K562 (cell line): ENCODE data around the gene GMDS. TPM values are rescaled to one million over a fixed set of nuclear protein-coding genes. Genes with fewer than 3 reads are reported as not detected.

ENCODE experiments used
- ATAC-seq: fragments of 200-7000 bp; cut with Tn5 transposase; 3 replicates; pipeline ENCODE4 v1.9.1; 2020; ENCODE audit warnings: moderate library complexity
- BruUV-seq: library from RNA; stranded (reverse); fragments of 400-500 nt; replicated peaks from 2 replicates; lab custom pipeline; 2021; lab: Mats Ljungman, UMichigan
- CTCF ChIA-PET: fragments of 300-600 bp; formaldehyde crosslinking; extraction: SDS; loops from one replicate; lab custom pipeline; 2021; ENCODE audit warnings: low intra/inter-chr PET ratio; lab: Yijun Ruan, JAX
- POLR2A ChIA-PET: fragments of 300-600, 350-650 bp; sonication (Branson Sonifier 250); formaldehyde crosslinking; extraction: SDS; loops from one replicate; lab custom pipeline; 2021; ENCODE audit warnings: antibody characterized with exemption, inconsistent platforms; lab: Yijun Ruan, JAX
- DNase-seq, 4 experiments: peaks; one replicate each; pipeline versions ENCODE4 v3.0.0 to v3.0.0-alpha.2; 2011 to 2018; ENCODE audit warnings: low spot score in 3 of 4, mixed read lengths in 3 of 4; ENCODE audit errors: extremely low read depth in 1 of 4
- FAIRE-seq: peaks from 2 replicates; lab custom pipeline; 2011; peaks lifted over from hg19 to GRCh38; lab: Jason Lieb, UNC
- H2AFZ ChIP-seq: 2 replicates; pipeline ENCODE4 v1.6.0; 2011; ENCODE audit warnings: low read depth, low read length, control low read depth, inconsistent platforms
- H3K27ac ChIP-seq: fragments of 200-600 bp; 3 replicates; pipeline ENCODE4 v1.8.0; 2011; ENCODE audit warnings: low read depth, mild to moderate bottlenecking, control low read depth, inconsistent platforms, low read length, moderate library complexity, mixed read lengths; ENCODE audit errors: extremely low read depth
- H3K27me3 ChIP-seq, 2 experiments: fragments of 300-600 bp in 1 of 2; 2 replicates in 1 of 2; 3 replicates in 1 of 2; pipeline versions ENCODE4 v1.6.0 to v1.8.0; 2011; ENCODE audit warnings: inconsistent platforms in 2 of 2, low read length in 2 of 2, mild to moderate bottlenecking in 1 of 2, mixed read lengths in 1 of 2, moderate library complexity in 1 of 2; ENCODE audit not compliant: control insufficient read depth in 2 of 2, insufficient read depth in 2 of 2
- H3K36me3 ChIP-seq: fragments of 300-600 bp; 3 replicates; pipeline ENCODE4 v1.8.0; 2011; ENCODE audit warnings: mild to moderate bottlenecking, low read length, inconsistent platforms; ENCODE audit not compliant: control insufficient read depth, insufficient read depth
- H3K4me1 ChIP-seq, 2 experiments: fragments of 200-600 bp in 1 of 2; replicated peaks in 1 of 2; 2 replicates in 1 of 2; 3 replicates in 1 of 2; pipeline versions ENCODE4 v1.5.1 to v1.8.0; 2011; ENCODE audit warnings: inconsistent platforms in 2 of 2, low read length in 2 of 2, mild to moderate bottlenecking in 1 of 2, mixed read lengths in 1 of 2, moderate library complexity in 1 of 2; ENCODE audit not compliant: control insufficient read depth in 2 of 2, insufficient read depth in 2 of 2
- H3K4me2 ChIP-seq: 2 replicates; pipeline ENCODE4 v1.6.1; 2011; ENCODE audit warnings: low read length, control low read depth, inconsistent platforms, mixed read lengths; ENCODE audit not compliant: insufficient read depth
- H3K4me3 ChIP-seq: fragments of 200-600 bp; sonication (generic), shearing (Covaris generic); 2 replicates; pipeline ENCODE4 v1.5.1; 2016; ENCODE audit warnings: control low read depth, inconsistent platforms
- H3K79me2 ChIP-seq: fragments of 200-600 bp; 3 replicates; pipeline ENCODE4 v1.8.0; 2011; ENCODE audit warnings: low read length, inconsistent platforms; ENCODE audit not compliant: control insufficient read depth, insufficient read depth
- H3K9ac ChIP-seq, 2 experiments: 2 replicates each; pipeline versions ENCODE4 v1.6.0 to v1.6.1; 2011; ENCODE audit warnings: low read depth in 2 of 2, low read length in 2 of 2, control low read depth in 1 of 2, inconsistent platforms in 1 of 2, mild to moderate bottlenecking in 1 of 2, mixed read lengths in 1 of 2; ENCODE audit not compliant: insufficient read depth in 1 of 2
- H3K9me1 ChIP-seq: one replicate; pipeline ENCODE4 v1.6.0; 2011; ENCODE audit warnings: inconsistent platforms, mild to moderate bottlenecking, low read length, moderate library complexity; ENCODE audit not compliant: control insufficient read depth, insufficient read depth
- H3K9me3 ChIP-seq: replicated peaks from 2 replicates; pipeline ENCODE4 v1.5.1; 2011; ENCODE audit warnings: low read depth, low read length, inconsistent platforms; ENCODE audit not compliant: control insufficient read depth, insufficient read depth
- H4K20me1 ChIP-seq: replicated peaks from 2 replicates; pipeline ENCODE4 v1.6.1; 2011; ENCODE audit warnings: low read length, inconsistent platforms, mixed read lengths; ENCODE audit not compliant: control insufficient read depth, insufficient read depth
- ARID1B ChIP-seq: fragments of 450-650 bp; IDR thresholded peaks from 2 replicates; pipeline ENCODE4 v1.6.1; 2016; ENCODE audit warnings: antibody characterized with exemption, mild to moderate bottlenecking, inconsistent platforms
- BRF1 ChIP-seq: IDR thresholded peaks from 3 replicates; pipeline ENCODE4 v1.6.1; 2011; ENCODE audit warnings: borderline replicate concordance, mild to moderate bottlenecking; ENCODE audit not compliant: insufficient read length; ENCODE audit errors: extremely low read depth
- KAT8 ChIP-seq: fragments of 450-650 bp; IDR thresholded peaks from 2 replicates; pipeline ENCODE4 v1.6.1; 2016; ENCODE audit warnings: low read depth, mild to moderate bottlenecking
- NRF1 ChIP-seq, 2 experiments: fragments of 450-650 bp; IDR thresholded peaks in 1 of 2; conservative IDR thresholded peaks in 1 of 2; 2 replicates each; pipeline ENCODE4 v1.6.1; 2014; ENCODE audit warnings: mild to moderate bottlenecking in 2 of 2
- SP2 ChIP-seq: IDR thresholded peaks from 2 replicates; pipeline ENCODE4 v1.6.1; 2011; ENCODE audit warnings: mild to moderate bottlenecking, low read depth, low read length, moderate library complexity; ENCODE audit not compliant: poor library complexity, severe bottlenecking; ENCODE audit errors: extremely low read depth
- STAT5B ChIP-seq: fragments of 250-450 bp; sonication (Bioruptor Pico); IDR thresholded peaks from 2 replicates; pipeline ENCODE4 v1.8.0; 2021; ENCODE audit warnings: mild to moderate bottlenecking, inconsistent platforms
- TCF7L2 ChIP-seq: fragments of 150-350 bp; IDR thresholded peaks from 2 replicates; pipeline ENCODE4 v1.6.1; 2016; ENCODE audit warnings: low read depth, mild to moderate bottlenecking, low read length, moderate library complexity
- TCFL5 ChIP-seq: fragments of 250-450 bp; sonication (Bioruptor Pico); conservative IDR thresholded peaks from 2 replicates; pipeline ENCODE4 v1.6.1; 2021; ENCODE audit warnings: mild to moderate bottlenecking, moderate library complexity, matching md5 sums
- ZNF707 ChIP-seq: fragments of 250-450 bp; sonication (Bioruptor Pico); conservative IDR thresholded peaks from 2 replicates; pipeline ENCODE4 v1.8.0; 2022; ENCODE audit warnings: inconsistent platforms, mild to moderate bottlenecking, moderate library complexity
- WGBS: fragments of 100-300 bp; shearing (Covaris generic); methylation state at CpG from one replicate; pipeline ENCODE4 v1.1.6; 2016; ENCODE audit warnings: low coverage, mixed read lengths; ENCODE audit not compliant: insufficient coverage; ENCODE audit errors: missing lambda C conversion rate; 5-methylcytosine and 5-hydroxymethylcytosine counted together
- in situ Hi-C: fragments of 300-500 bp; cut with MboI; formaldehyde crosslinking; loops from 4 replicates; pipeline ENCODE4 v1.15.0; 2018; ENCODE audit warnings: inconsistent platforms, mixed read lengths
- intact Hi-C: fragments of 100-400 bp; cut with micrococcal nuclease; formaldehyde crosslinking; loops from 2 replicates; pipeline ENCODE4 v1.14.2; 2022
- polyA plus RNA-seq, 8 experiments: library from polyadenylated mRNA; depleted of rRNA in 4 of 8; stranded (reverse) in 5 of 8; unstranded in 3 of 8; fragments of >200 nt; fragmentation: Nextera tagmentation in 2 of 8; fragmentation: Illumina TruSeq in 1 of 8; extraction: Ambion mirVana in 2 of 8; extraction: Trizol in 1 of 8; gene quantifications; 2 replicates each; pipeline versions ENCODE4 v1.2.1 to v1.2.3, GENCODE V29; 2011 to 2014; ENCODE audit warnings: inconsistent platforms in 1 of 8, missing spikeins in 1 of 8
- total RNA-seq, 7 experiments: library from RNA; depleted of rRNA in 6 of 7; stranded (reverse); fragments of >200 nt in 6 of 7; fragmentation: Illumina TruSeq in 2 of 7; extraction: Trizol in 2 of 7; gene quantifications; 2 replicates each; pipeline versions ENCODE4 v1.2.1 to v1.2.3, GENCODE V29; 2011 to 2021; ENCODE audit warnings: low replicate concordance in 1 of 7
- TF ChIP-seq, protein P1 (sequence below): fragments of 250-450 bp; sonication (Bioruptor Pico); IDR thresholded peaks from 2 replicates; pipeline ENCODE4 v1.5.0; 2020; ENCODE audit warnings: mild to moderate bottlenecking, borderline replicate concordance
- TF ChIP-seq, protein P2 (sequence below), 2 experiments: IDR thresholded peaks in 1 of 2; conservative IDR thresholded peaks in 1 of 2; 2 replicates each; pipeline ENCODE4 v1.6.1; 2016; ENCODE audit warnings: low read depth in 2 of 2, mild to moderate bottlenecking in 1 of 2, missing compliant biosample characterization in 1 of 2, missing genetic modification characterization in 1 of 2, moderate library complexity in 1 of 2
- TF ChIP-seq, protein P3 (sequence below), 3 experiments: fragments of 200-800 bp in 1 of 3; fragments of 250-450 bp in 1 of 3; fragments of 450-650 bp in 1 of 3; sonication (Bioruptor Pico) in 1 of 3; sonication (Bioruptor generic) in 1 of 3; formaldehyde crosslinking in 1 of 3; IDR thresholded peaks; 2 replicates each; pipeline versions ENCODE4 v1.6.1 to v1.8.0; 2016 to 2022; ENCODE audit warnings: mild to moderate bottlenecking in 2 of 3, missing genetic modification characterization in 2 of 3, missing compliant biosample characterization in 1 of 3, moderate library complexity in 1 of 3

GMDS gene
- total and polyA plus RNA-seq, 9 of the 15 experiments (the other 6 are each of a cell fraction or from before 2014, with no cell fraction given), result 0.48 to 31.8 (median 13.4) TPM

DNA sequence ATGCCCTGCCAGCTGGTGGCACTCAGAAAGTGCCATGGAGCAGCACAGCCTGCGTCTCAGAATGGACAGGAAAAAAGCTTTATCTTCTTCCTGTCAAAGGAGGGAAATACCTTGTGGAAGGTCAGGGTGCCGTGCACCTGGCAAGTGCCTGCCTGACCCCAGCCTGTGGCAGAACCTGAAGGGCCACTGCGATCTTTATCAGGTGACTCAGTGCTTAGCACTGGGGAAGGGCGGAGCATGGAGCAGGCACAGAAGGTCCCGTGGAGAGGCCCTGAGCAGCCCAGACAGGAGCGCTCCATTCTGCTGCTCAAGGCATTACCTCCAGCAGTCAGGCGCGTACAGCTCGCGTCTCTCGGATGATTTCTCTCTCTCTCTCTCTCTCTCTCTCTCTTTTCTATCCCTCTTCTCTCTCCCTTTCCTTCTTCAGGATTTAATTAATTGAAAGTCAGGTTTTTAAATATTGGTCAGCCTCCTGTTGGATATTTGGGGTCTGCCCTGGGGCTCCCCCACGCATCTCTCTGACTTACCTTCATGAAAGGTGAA is 604.0 kb downstream of the GMDS start:
- intact Hi-C loops, result no loop called here
- H3K9me1 ChIP-seq, result no peaks in the 10 kb centered on the region
- H3K9ac ChIP-seq, result no peak overlapping the region
- BruUV-seq, result no TSS peak
- ATAC-seq, result peak; percentile 73
- no peak overlapping the region for H3K4me3 ChIP-seq
- H3K4me1 ChIP-seq, result peaks cover 0 to 8% of the 10 kb centered on the region in 2 experiments; a peak in 1 of 5 replicates
- 2% methylated on average over 12 of the region's 12 CpGs for WGBS
- CTCF ChIA-PET, result no interaction called here
- peak in 3 of 4 experiments; percentile 26 to 37 (median 30) for DNase-seq
- H3K4me2 ChIP-seq, result no peak overlapping the region
- POLR2A ChIA-PET, result interaction anchor here (1.4 kb wide), 1 partner anchor 10 kb away, joined by 3 read pairs; no protein-coding TSS in a partner anchor
- no peak overlapping the region for H3K27ac ChIP-seq
- no peak overlapping the region for H2AFZ ChIP-seq
- no peaks in the 10 kb centered on the region for H3K36me3 ChIP-seq
- H4K20me1 ChIP-seq, result peaks cover 23% of the 10 kb centered on the region
- peaks cover 19 to 79% of the 10 kb centered on the region in 2 experiments for H3K27me3 ChIP-seq
- in situ Hi-C loops, result no loop called here
- no peak for FAIRE-seq
- H3K79me2 ChIP-seq, result no peaks in the 10 kb centered on the region
- no peaks in the 10 kb centered on the region for H3K9me3 ChIP-seq
- no peak for TF ChIP-seq BRF1
- TF ChIP-seq NRF1 (conservative IDR thresholded peaks at IDR 0.05 in 1 of 2, IDR thresholded peaks at IDR 0.05 in 1 of 2), result peak in 1 of 2 experiments; percentile 26; a peak in 1 of 4 replicates
- no peak for TF ChIP-seq TCF7L2
- no peak for TF ChIP-seq TCFL5 (CRISPR knock-in tag)
- TF ChIP-seq ARID1B, result peak; percentile 18; the same call in 1 of the 2 replicates
- TF ChIP-seq STAT5B (CRISPR knock-in tag), result no peak
- TF ChIP-seq SP2, result no peak
- no peak for TF ChIP-seq KAT8
- TF ChIP-seq, protein P1, sequence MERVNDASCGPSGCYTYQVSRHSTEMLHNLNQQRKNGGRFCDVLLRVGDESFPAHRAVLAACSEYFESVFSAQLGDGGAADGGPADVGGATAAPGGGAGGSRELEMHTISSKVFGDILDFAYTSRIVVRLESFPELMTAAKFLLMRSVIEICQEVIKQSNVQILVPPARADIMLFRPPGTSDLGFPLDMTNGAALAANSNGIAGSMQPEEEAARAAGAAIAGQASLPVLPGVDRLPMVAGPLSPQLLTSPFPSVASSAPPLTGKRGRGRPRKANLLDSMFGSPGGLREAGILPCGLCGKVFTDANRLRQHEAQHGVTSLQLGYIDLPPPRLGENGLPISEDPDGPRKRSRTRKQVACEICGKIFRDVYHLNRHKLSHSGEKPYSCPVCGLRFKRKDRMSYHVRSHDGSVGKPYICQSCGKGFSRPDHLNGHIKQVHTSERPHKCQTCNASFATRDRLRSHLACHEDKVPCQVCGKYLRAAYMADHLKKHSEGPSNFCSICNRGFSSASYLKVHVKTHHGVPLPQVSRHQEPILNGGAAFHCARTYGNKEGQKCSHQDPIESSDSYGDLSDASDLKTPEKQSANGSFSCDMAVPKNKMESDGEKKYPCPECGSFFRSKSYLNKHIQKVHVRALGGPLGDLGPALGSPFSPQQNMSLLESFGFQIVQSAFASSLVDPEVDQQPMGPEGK (CRISPR knock-in tag), result no peak
- TF ChIP-seq ZNF707 (CRISPR knock-in tag), result no peak
- TF ChIP-seq, protein P2, sequence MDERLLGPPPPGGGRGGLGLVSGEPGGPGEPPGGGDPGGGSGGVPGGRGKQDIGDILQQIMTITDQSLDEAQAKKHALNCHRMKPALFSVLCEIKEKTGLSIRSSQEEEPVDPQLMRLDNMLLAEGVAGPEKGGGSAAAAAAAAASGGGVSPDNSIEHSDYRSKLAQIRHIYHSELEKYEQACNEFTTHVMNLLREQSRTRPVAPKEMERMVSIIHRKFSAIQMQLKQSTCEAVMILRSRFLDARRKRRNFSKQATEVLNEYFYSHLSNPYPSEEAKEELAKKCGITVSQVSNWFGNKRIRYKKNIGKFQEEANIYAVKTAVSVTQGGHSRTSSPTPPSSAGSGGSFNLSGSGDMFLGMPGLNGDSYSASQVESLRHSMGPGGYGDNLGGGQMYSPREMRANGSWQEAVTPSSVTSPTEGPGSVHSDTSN (CRISPR knock-in tag; IDR thresholded peaks at IDR 0.05; ENCODE audit: low read depth), result no peak
- TF ChIP-seq, protein P2 (tag; conservative IDR thresholded peaks at IDR 0.05; ENCODE audit: low read depth), result no peak
- TF ChIP-seq, protein P3, sequence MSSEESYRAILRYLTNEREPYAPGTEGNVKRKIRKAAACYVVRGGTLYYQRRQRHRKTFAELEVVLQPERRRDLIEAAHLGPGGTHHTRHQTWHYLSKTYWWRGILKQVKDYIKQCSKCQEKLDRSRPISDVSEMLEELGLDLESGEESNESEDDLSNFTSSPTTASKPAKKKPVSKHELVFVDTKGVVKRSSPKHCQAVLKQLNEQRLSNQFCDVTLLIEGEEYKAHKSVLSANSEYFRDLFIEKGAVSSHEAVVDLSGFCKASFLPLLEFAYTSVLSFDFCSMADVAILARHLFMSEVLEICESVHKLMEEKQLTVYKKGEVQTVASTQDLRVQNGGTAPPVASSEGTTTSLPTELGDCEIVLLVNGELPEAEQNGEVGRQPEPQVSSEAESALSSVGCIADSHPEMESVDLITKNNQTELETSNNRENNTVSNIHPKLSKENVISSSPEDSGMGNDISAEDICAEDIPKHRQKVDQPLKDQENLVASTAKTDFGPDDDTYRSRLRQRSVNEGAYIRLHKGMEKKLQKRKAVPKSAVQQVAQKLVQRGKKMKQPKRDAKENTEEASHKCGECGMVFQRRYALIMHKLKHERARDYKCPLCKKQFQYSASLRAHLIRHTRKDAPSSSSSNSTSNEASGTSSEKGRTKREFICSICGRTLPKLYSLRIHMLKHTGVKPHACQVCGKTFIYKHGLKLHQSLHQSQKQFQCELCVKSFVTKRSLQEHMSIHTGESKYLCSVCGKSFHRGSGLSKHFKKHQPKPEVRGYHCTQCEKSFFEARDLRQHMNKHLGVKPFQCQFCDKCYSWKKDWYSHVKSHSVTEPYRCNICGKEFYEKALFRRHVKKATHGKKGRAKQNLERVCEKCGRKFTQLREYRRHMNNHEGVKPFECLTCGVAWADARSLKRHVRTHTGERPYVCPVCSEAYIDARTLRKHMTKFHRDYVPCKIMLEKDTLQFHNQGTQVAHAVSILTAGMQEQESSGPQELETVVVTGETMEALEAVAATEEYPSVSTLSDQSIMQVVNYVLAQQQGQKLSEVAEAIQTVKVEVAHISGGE (CRISPR knock-in tag; IDR thresholded peaks at IDR 0.05), result peak in 1 of 3 experiments; percentile 64; a peak in 1 of 6 replicates
